ENCODE measurements around the gene ANO10.
"Not testable (repeated sequence)": the region's sequence is repeated elsewhere in the genome, so short reads cannot be mapped to it uniquely, and the experiment has no call there.

The ANO10 gene

DNA sequence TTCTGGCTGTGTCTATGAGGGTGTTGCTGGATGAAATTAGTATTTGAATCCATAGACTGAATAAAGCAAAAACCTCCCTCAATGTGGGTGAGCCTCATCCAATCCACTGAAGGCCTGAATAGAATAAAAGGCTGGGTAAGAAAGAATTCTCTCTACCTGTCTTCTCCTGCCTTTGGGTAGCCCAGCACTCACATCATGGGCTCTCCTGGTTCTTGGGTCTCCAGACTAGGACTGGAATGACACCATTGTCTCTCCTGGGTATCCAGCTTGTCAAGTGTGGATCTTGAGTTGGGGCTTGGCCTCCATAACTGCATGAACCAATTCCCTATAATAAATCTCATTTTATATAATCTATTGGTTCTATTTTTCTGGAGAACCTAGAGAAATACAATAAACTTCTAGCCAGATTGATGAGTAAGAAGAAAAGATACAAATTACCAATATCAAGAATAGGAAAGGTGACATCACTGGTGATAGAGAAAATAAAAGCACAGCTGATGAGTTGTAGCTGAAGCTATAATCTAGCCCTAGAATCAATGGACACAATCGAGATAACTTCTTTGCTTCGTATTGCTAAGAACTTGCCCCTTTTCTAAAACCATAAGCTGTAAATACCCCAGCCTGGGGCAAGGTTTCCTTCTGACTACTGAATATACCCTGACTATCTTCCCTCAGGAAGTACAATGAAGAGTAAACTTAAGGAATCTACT lies 106.4 kb downstream of the ANO10 start:
- no peak for DNase-seq

DNA sequence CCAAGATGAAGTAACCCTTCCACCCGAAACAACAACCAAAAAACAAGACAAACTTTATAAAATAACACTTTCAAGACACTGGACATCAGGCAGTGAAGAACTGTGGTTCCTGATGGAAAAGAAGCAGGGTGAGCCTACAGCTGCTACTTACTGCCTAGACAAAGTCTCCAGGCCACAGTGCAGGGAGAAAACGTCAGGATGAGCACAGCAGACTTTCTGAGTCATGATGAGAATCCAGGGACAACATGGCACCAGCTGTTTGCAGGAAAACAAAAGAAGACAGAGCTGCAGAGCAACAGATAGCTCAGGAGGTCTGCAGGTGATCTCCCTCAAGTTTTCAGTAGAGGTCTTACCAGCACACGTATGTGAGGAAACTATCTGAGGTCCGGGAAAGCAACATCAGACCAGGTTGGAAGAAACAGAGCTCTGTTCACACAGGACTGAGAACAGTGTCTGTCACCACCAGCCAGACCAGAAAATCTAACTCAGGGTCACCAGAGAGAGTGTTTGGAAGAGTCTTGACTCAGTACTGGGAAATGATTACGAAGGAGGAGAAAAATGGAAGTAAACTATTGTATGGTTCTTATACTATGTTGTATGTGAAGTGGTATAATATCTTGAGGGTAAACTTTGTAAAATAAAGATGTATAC lies 108.9 kb downstream of the ANO10 start:
- DNase-seq, result no peak

DNA sequence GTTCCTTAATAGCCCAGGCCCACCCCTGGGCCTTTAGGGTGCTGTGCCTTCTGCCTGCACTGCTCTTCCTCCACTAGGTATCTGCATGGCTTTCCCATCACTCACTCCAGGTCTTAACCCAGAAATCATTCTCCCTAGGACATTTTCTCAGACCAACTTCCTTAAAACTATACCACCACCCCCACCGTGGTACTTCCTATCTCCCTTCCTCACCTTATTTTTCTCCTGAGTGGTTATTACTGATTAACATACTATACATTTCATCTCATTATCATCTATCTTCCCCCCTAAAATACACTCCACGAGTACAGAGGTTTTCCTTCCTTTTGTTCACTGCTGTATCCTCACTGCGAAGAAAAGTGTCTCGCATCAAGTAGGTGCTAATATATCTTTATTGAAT lies 115.2 kb downstream of the ANO10 start:
- DNase-seq, result no peak

DNA sequence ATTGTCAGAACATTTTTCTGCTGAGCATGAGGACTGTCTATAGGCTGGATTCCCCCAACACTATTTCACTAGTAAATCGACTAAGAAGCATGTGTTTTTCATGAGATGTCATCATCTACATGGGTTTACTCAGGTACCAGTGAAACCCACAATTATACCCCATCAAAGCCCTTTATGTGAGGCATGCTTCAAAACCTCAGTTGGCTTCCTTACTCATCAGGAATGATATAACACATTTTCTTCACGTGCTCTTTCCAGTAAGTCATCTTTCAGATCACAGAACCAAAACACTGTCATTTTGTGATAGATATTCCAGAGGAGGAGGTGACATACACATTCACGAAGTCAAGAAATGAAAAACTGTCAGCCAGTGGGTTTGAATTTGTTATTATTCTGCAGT lies 116.5 kb downstream of the ANO10 start:
- DNase-seq, result no peak

DNA sequence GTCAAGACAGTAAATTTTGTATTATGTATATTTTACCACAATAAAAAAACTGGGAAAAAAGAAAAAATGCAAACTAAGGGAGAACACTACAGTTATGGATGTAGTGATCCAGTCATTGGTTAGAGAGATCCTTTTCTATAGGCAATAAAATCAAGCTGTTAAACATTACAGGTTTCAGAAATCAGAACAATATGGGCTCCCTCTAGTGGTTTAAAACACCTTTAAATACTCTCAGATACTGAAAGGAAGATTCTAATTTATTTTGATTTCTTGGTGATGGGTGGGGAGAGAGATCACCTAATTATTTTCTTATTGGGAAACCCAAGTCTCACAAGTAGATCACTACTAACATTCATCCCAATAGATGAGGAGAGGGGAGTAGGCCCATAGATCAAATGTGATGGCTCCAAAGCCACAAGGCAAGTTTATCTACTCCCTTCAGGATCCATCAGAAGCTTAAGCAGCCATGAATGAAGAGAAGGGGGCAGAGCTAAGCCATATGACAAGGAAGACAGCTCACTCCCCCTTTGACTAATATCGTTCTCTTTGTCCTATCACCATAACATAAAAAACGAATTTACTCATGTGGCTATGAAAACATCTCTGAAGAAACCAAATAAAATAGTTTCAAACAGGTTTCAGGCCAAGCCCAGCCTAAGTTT lies 118.6 kb downstream of the ANO10 start:
- DNase-seq, result no peak

DNA sequence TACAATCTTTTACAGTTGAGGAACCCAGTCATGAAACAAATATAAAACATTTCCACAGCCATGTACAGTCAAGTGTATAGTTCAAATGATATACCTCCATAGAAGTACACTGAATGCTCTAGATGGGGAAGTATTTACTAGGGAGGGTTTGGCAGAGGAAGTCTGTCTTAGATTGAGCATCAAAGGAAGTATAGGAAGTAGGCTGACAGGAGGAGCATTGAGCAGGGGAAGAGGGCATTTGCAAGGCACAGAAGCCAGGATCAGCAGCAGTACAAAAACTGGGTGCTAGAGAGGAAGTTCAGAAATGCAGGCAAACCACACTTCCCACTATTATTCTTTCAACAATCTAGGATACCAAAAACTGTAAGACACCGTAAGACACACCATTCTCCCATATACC lies 122.6 kb downstream of the ANO10 start:
- DNase-seq, result no peak

DNA sequence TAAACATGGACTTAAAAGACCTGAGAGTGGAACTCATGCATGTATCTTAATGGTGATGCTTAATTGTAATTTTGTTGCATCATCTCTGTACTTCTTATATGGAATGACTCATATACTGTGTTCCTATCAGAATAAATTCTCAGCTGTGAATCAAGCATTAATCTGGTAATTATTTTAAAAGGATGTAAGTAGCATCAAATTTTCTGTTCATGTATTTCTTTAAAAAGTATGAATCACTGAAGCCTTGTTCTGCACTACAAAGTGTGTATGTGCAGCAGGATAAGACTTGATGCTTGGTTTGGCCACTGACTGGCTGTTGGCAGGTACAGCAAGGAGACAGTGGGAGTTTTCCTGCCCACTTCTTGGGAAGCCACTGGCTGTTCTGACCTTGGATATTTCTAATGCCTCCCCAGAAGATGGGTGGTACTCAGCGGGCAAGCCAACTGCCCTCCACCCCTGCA lies 123.9 kb downstream of the ANO10 start:
- DNase-seq, result no peak

DNA sequence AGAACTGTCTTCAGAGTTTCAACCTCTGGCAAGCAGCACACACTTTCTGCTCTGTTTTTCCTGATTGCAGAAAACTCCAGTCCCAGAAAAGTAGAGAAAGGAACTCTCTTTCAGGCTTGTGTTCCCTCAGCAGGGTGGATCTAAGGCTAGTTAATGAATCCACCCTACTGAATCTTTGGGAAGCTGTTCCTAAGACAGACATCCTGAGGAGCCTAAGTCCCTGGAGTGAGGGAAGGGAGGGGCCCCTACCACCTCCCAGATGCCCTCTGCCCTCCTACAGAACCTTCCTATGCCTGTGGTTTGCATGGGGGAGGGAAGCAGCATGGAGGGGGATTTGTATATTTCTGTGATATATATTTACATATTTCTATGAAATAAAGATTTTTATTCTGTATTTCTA lies 124.4 kb downstream of the ANO10 start:
- DNase-seq, result no peak

DNA sequence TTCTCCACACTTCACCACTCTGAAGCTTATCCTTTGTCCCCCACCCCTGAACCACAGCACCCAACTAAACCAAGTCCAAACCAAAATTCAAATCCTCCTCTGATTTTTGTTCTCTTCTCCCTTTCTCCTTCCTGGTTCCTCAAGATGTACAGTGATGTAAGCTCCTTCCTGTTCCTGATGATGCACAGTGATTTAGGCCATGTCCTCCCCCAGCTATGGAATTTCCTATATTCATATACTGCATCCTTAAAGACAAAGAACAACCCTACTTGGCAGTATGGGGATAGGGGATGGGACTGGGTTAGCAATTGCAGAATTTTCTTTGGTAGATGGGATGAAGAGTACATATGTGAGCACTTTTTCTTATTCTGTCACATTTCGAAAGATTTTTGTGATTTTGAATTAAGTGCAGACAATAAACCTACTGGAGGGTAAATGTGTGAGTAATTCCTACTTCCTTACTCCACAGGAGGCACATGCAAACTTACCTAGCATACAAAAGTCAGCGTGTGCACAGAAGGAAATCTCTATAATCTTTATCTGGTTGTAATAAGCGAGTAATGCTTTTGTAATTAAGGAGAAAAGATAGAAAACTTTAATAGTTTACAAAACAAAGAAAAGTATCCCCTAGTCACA lies 125.0 kb downstream of the ANO10 start:
- DNase-seq, result no peak

DNA sequence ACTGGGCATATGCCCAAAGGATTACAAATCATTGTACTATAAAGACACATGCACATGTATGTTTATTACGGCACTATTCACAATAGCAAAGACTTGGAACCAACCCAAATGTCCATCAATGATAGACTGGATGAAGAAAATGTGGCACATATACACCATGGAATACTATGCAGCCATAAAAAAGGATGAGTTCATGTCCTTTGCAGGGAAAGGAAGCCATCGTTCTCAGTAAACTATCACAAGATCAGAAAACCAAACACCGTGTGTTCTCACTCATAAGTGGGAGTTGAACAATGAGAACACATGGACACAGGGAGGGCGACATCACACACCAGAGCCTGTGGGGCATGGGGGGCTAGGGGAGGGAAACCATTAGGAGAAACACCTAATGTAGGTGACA lies 128.9 kb downstream of the ANO10 start:
- DNase-seq, result not testable (repeated sequence)

DNA sequence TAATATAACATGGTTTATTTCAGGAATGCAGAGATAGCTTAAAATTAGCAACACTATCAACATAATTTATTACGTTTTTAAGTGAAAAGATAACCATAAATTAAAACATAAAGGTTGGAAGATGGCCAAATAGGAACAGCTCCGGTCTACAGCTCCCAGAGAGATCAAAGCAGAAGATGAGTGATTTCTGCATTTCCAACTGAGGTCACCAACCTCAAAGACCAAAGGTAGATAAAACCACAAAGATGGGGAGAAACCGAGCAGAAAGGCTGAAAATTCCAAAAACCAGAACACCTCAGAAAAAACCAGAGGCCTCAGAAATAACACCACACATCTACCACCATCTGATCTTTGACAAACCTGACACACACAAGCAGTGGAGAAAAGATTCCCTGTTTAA lies 130.0 kb downstream of the ANO10 start:
- not testable (repeated sequence) for DNase-seq

DNA sequence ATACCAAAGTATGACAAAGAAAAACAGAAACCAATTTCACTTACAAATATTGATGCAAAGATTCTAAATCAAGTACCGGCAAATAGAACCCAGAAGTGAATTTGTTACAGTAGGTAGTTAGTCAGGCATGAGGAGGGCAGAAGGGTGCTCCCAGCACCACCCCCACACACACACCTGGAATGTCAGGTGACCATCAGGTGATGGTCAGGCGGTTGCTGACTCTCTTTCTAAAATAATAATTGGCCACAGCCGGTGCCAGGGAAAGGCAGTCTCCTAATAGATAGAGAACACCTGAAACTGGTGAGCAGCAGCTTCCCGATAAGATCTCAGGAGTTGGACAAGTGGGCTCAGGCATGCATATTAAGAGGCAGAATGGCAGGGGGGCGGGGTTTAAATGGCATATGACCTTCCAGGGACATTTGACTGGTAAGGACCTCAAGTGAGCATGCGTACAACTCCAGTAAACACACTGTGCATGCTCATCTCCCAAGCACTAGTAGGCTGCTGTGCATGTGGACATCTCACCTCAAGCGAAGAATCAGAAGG lies 131.1 kb downstream of the ANO10 start:
- DNase-seq, result no peak

DNA sequence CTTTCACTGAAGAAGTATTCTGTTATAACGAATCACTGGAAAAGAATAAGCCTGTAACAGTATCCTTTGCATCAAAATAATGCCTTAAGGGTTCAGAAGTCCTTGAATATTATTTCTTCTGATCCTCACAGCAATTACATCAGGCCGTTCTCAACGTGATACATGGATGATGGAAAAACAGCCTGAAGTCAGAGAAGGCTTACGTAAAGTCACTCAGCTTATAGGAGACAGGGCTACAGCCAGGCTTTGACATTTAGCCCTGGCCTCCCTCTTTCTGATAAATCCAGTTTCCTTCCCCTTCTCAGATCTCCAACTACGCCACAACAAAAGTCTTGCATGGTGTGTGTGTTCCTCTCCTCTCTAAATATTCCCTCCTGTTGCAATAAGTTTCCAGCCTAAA lies 131.9 kb downstream of the ANO10 start:
- DNase-seq, result no peak

DNA sequence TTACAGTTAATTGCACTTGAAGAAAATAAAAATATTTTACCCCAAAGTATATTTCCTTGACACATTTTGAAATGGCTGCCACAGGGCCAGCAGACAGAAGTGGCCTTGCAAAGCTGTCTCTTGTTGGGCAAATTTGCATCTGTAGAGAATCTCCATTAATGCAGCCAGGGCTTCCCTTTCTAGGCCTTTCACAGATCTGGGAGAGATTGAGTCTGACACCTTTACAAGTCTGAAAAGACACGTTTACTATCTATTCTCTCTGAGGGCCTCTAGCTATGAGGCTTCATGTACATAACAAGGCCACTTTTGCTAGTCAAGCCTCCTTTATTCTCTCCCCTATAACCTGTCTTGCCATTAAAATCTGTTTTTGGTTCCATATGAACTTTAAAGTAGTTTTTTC lies 135.9 kb downstream of the ANO10 start:
- DNase-seq, result no peak

DNA sequence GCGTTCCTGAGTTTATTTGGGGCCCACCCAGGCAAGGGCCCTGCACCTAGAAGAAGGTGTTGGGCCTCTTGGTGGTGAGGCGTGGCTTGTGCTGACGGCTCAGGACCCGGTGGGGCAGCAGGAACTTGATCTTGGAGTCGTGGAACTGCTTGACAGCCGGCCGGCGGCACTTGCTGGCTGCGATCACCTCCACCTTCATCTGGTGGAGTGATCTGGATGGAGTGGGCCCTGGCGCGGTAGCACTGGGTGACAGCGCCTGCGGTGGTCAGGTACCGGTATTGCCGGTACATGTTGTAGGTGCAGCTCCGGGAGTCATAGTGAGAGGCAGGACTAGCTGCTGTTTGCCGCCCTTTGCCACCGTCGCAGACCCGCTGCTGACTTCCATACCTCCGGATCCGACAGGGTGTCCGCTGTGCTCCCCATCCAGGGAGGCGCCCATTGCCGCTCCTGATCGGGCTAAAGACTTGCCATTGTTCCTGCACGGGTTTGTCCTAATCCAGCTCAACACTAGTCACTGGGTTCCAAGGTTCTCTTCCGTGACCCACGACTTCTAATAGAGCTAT lies 136.8 kb downstream of the ANO10 start:
- DNase-seq, result no peak

DNA sequence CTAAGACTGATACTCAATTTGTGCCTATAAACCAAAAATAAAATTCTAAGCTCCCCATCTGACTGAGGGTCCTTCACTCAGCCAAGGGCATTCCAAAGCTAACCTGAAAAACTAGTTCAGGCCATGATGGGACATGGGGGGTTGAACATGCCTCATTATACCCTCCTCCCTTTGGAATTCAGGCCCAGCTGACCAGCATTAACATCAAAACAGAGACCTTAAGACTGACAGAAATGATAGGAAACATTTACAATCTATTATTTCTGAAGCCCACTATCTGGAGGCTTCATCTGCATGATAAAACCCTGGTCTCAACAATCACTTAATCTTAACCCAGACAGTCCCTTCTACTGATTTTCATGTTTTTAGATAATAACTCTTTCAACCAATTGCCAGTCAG lies 140.4 kb downstream of the ANO10 start:
- DNase-seq, result no peak

DNA sequence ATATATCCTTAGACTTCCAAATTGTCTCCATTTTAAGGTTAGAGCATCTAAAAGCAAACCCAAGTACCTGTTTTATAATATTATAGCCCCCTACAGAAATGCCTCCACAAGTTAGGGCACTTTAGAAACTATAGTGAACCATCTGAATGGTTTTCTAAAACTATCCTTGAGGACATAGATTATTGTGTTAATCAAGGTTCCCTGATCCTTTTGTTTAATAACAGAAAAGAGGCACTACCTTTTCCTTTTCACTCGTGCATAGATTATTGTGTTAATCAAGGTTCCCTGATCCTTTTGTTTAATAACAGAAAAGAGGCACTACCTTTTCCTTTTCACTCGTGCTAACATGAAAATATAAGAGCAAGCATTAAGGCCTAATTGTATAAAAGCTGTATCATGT lies 143.0 kb downstream of the ANO10 start:
- not testable (repeated sequence) for DNase-seq

DNA sequence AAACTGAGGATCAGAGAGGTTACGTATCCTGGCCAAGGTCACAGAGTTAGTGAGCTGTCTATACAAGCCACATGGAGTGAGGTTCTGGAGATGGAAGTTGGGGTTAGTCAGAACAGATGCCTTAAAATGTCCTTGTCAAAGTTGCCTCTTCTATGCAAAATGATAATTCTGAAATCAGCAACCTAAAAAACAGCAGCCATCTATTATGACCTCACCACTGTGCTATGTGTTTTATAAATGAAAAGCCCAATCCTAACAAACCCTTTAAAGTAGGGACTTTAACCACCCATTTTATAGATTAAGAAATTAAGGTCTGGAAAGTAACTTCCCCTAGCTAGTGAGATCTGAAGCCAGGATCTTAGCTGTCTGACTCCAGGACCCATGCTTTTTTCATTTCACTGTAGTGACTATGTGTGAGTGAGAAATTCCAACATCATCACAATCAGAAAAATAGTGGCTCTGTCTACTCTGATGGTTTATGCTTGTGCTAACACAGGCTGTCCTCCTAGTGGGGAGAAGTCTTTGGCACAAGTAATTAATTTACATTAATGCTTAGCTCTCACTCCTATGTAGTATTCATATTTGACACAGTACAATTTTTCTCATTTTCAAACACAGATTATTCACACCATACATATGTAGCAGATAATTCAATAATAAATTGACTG lies 143.6 kb downstream of the ANO10 start:
- DNase-seq, result no peak

DNA sequence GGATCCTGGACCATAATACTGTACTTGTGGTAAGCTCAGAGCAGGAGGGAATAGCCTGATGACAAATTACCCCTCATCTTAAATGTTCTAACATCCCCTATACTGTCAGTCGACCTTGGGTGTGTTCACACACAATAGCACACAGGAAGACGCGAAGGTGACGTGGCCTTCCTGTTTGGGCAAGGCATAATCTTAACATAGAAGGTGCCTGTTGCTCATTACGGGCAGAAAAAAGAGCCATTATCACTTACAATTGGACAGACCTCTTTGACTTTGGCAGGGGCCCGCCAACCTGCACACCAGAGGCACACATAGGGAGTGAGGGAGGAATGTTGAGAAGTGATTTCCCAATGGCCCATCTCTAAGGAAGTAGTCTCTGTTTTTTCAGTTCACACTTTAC lies 144.2 kb downstream of the ANO10 start:
- DNase-seq, result peak; percentile 50

DNA sequence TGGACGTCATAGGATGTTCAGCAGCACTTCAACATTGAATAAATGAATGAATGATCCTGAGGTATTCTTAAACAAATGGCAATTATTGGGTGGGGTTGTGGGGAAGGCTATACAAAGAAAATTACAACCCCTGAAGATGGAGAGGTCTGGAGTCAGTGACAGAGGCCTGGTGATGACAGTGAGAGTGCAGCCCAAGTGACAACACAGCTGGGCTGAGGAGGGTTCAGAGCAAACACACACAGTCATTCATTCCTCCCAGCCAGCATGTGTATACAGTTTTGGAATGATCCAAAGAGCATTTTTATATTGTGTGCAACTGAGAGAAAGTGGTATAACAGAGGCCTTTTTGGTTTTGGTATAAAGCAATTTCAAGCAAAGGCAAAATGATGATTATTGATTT lies 148.1 kb downstream of the ANO10 start:
- DNase-seq, result no peak

DNA sequence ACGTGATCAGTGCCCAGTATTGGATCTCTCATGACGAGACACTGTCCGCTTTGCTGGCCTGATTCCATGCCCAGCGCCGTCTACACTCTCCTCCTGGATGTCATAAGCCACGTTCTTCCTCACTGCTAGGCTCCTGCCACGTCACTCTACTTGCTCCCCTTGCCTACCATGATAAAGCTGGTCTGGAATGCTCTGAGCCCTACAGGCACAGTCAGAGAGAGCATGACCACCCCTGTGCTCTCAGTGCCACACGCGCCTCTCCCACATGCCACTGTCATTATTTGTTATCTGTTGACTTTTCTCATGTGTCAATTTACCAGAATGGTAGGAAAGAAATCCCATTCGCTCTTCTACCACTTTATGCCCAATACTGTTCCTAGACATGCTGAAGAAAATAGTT lies 148.6 kb downstream of the ANO10 start:
- no peak for DNase-seq

DNA sequence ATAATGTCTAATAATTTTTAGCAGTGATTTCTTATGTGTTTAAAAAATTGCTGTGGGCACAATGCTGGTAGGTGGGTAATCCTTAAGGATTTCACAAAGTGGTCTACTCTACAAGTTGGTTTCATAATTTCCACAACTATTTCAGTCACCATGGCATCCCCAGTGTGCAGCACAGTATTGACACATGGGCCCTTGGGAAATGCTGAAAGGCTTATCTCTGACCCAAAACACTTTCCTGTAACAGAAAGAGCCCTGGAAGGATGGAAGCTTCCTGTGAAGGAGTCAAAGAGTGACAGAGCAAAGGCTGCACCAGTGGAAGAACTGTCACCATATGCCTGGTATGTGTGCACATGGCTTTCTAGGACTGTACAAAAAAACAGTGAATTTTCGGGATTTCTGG lies 153.7 kb downstream of the ANO10 start:
- DNase-seq, result no peak

DNA sequence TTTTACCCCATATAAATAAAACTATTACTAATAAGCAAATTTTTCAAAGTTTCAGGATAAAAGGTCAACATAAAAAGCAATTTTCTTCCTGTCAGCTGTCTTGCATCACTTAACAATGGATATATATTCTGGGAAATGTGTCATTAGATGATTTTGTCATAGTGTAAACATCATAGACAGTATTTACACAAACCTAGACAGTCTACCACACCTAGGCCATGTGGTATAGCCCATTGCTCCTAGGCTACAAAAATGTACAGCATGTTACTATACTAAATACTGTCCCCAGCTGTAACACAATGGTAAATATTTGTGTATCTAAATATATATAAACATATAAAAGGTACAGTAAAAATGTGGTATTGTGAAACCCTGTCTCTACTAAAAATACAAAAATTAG lies 156.7 kb downstream of the ANO10 start:
- DNase-seq, result no peak
